Measurements from ENCODE around the gene SYT14.

GRCh38 chr1:210072896-210073504 is 135.0 kb downstream of the SYT14 start:
- TF ChIP-seq ZNF121 (CRISPR knock-in tag; IDR thresholded peaks at IDR 0.05) (no peak), JAZF1 (CRISPR knock-in tag; IDR thresholded peaks at IDR 0.05) (no peak)

Data from WTC11 (cell line).